HPDE6-E6E7 (cell line): Measurements from ENCODE around the gene PTPRN2.
"Not testable (repeated sequence)": the region's sequence is repeated elsewhere in the genome, so short reads cannot be mapped to it uniquely, and the experiment has no call there.

Experiments
- DNase-seq: peaks from one replicate; pipeline ENCODE4 v3.0.0; 2011; ENCODE audit warnings: missing footprints; ENCODE audit errors: extremely low spot score

The PTPRN2 gene

GRCh38 chr7:158350166-158350900 is 237.3 kb downstream of the PTPRN2 start:
- no peak for DNase-seq

- no peak for DNase-seq
These were observed 239.2 kb downstream of the PTPRN2 start for GRCh38 chr7:158348446-158348845.

DNA sequence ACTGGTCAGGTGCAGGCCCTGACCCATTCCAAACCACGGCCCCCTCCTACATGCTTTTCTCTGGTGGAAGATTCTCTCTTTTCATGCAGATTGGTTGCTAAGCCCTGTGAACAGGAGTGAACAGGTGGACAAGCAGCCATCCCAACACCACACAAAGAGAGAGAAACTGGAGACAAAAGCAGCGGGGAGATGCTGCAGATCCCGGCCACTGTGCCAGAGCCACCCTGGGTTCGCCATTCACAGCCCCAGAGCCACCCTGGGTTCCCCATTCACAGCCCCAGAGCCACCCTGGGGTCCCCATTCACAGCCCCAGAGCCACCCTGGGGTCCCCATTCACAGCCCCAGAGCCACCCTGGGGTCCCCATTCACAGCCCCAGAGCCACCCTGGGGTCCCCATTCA is 239.6 kb downstream of the PTPRN2 start:
- DNase-seq, result not testable (repeated sequence)

- no peak for DNase-seq
These were observed 241.9 kb downstream of the PTPRN2 start for GRCh38 chr7:158345731-158346130.

GRCh38 chr7:158344706-158345300 is 242.8 kb downstream of the PTPRN2 start:
- no peak for DNase-seq

- no peak for DNase-seq
These were observed 243.6 kb downstream of the PTPRN2 start for GRCh38 chr7:158343936-158344455.

- DNase-seq, result no peak
These were observed 244.1 kb downstream of the PTPRN2 start for GRCh38 chr7:158343526-158343925.

GRCh38 chr7:158341097-158341496 is 246.5 kb downstream of the PTPRN2 start:
- not testable (repeated sequence) for DNase-seq

DNA sequence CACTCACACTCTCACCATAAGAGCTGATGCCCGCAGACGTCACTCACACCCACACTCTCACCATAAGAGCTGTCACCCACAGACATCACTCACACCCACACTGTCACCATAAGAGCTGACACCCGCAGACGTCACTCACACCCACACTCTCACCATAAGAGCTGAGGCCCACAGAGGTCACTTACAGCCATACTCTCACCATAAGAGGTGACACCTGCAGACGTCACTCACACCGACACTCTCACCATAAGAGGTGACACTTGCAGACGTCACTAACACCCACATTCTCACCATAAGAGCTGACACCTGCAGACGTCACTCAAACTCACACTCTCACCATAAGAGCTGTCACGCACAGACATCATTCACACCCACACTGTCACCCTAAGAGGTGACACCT is 250.7 kb downstream of the PTPRN2 start:
- not testable (repeated sequence) for DNase-seq

DNA sequence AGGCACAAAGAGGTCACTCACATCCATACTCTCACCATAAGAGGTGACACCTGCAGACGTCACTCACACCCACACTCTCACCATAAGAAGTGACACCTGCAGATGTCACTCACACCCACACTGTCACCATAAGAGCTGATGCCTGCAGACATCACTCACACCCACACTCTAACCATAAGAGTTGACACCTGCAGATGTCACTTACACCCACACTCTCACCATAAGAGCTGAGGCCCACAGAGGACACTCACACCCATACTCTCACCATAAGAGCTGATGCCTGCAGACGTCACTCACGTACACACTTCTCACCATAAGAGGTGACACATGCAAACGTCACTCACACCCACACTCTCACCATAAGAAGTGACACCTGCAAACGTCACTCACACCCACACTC is 255.1 kb downstream of the PTPRN2 start:
- DNase-seq, result not testable (repeated sequence)

DNA sequence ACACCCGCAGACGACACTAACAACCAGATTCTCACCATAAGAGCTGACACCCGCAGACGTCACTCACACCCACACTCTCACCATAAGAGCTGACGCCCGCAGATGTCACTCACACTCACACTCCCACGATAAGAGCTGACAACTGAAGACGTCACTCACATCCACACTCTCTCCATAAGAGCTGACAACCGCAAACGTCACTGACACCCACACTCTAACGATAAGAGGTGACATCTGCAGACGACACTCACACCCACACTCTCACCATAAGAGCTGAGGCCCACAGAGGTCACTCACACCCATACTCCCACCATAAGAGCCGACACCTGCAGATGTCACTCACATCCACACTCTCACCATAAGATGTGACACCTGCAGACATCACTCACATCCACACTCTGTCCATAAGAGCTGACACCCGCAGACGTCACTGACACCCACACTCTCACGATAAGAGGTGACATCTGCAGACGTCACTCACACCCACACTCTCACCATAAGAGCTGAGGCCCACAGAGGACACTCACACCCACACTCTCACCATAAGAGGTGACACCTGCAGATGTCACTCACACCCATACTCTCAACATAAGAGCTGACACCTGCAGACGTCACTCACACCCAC is 255.7 kb downstream of the PTPRN2 start:
- not testable (repeated sequence) for DNase-seq

GRCh38 chr7:158329686-158330085 is 257.9 kb downstream of the PTPRN2 start:
- DNase-seq, result no peak

DNA sequence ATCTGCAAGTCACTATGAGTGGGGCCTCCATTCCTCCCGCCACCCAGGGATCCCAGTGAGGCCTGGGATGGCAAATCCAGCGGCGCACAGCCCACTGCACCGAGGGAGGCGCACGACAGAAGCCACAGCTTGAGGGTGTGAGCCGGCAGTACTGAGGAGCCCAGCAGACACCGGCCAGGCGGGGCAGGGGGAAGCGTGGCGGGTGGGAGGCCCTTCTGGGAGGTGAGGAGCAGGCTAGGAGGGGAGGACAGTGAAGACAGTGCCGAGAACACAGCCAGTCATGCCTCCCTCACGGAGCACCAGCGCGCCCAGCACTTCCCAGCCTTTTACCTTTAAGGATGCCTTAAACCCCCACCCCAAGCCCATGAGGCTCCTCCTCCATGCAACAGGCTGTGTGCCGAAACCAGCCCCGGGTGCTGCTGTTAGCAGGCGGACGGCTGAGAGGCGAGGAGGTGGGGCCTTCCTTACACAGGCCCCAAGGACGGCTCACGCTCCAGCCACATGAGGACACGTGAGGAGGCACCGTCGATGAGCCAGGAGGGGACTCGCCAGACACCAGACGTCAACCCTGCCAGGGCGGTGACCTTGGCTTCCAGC is 258.5 kb downstream of the PTPRN2 start:
- DNase-seq, result no peak

DNA sequence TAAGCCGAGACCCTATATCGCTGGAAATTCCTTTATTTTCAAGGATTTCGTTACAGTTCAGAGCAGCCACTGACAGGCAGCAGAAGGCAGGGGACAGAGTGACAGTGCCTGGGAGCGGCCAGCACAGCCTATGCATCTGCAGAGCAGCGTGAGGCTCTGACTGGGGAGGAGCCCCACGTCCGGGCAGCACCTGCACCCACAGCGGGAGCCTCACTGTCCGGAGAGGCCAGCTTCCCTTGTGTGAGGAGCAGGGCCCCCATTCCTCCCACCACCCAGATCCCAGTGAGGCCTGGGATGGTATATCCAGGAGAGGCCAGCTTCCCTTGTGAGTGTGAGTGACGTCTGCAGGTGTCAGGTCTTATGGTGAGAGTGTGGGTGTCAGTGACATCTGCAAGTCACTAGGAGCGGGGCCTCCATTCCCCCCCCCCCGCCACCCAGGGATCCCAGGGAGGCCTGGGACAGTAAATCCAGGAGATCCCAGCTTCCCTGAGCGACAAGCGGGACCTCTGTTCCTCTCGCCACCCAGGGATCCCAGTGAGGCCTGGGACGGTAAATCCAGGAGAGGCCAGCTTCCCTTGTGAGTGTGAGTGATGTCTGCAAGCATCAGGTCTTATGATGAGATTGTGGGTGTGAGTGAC is 259.1 kb downstream of the PTPRN2 start:
- DNase-seq, result no peak

DNA sequence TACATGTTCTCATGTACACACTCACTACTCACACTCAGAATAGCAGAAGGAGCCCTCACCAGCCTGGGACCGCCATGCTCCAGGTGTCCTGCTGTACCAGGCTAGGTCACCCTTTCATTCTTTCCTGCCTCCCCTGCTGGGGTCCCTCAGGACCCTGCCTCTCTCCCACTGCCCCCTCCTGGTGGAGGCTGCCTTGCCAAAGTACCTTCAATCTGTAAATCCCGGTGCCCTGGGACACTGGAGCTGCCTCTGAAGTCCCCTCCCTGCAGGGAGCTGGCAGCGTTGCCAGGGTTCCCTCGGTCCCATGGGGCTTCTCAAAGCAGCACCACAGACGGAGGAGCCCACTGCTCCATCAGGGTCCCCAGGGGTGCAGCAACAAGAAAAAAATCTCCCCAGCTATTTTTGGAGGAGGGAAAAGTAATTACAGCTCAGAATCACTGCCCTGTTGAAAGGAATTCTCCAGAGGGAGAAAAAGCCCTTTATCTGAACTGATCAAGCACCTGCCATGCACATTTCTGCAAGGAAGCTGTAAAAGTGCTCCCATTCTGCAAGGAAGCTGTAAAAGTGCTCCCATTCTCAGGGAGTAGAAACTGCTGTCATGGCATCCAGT is 259.9 kb downstream of the PTPRN2 start:
- no peak for DNase-seq

- no peak for DNase-seq
These were observed 260.6 kb downstream of the PTPRN2 start for GRCh38 chr7:158327012-158327411.

- DNase-seq, result no peak
These were observed 261.9 kb downstream of the PTPRN2 start for GRCh38 chr7:158325530-158326381.

DNA sequence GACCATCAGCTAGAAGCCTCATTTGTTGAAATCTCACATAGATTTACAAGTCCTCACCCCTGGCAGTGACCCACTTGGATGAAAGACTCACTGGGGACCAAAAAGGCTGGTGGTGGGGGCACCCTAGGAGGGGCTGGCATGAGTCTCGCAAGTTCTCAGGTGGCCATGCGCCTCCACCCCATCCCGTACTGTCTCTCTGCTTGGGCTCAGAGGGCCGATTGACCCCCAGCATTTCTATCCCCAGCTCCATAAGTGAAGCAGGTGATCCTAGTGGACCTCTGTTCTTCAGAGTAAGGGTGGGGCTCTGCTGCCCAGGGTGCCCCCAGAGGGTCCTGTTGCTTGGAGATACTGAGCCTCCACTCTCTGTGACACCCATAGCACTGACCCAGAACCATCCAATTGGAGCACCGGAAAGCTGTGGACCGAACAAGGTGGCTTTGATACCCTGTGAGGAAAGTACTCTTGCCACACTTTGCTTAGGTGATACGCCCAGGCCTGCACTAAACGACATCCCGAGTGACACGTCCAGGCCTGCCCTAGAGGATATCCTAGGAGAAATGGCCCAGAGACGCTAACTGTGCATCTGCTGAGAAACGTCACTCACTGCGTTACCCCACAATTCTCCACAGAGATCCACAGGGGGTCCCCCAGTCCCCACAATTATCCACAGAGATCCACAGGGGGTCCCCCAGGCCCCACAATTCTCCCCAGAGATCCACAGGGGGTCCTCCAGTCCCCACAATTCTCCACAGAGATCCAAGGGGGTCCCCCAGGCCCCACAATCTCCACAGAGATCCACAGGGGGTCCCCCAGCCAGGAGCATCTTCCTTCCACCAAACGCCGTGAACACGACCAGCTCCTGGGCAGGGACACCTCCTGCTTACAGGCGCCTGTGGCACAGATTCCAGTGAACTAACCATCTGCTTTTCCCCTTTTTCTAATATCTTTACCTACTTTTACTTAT is 262.9 kb downstream of the PTPRN2 start:
- DNase-seq, result no peak

DNA sequence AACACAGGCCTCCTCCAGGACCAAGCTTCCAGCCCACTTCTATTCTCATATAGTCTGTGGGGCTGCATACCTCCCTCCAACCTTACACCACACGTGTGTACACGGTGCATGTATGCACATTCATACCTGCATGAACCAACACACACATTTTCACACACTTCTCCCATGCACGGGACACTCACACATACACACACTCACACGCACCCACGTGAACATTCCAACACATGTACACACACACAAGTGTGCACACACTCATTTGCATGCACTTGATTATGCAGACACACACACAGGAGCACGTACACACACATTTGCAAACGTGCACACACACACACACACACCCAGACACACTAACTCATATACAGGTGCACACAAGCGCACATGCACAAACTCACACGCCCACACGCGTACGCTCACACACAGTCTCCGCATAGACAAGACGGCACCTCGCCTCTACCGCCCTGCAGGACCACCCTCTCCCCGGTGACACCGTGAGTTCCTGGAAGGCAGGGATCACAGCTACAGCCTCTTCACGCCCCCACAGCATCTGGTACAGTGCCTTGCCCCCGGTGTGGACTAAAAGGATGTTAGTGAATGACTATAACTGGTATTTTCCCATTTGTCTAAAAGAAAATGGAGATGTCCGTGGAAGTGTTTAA is 263.8 kb downstream of the PTPRN2 start:
- no peak for DNase-seq
